SU-DHL-6 (cell line): ENCODE results near the gene OAS3.

Experiments used
- CTCF ChIP-seq: fragments of 200-600 bp; sonication (generic); IDR thresholded peaks from one replicate; pipeline ENCODE4 v1.5.1; 2017; ENCODE audit warnings: antibody characterized with exemption, mild to moderate bottlenecking, low read length, moderate library complexity; ENCODE audit not compliant: insufficient read depth, poor library complexity, severe bottlenecking
- EZH2phosphoT487 ChIP-seq: fragments of 200-600 bp; sonication (generic), shearing (Covaris generic); conservative IDR thresholded peaks from 2 replicates; pipeline ENCODE4 v1.6.1; 2018; ENCODE audit warnings: mild to moderate bottlenecking, antibody characterized with exemption, low read length, moderate library complexity, mixed read lengths

- TF ChIP-seq CTCF = no peak
- TF ChIP-seq EZH2phosphoT487 = no peak
These were observed 10.5 kb downstream of the OAS3 start for GRCh38 chr12:112948806-112949205.
